SK-N-MC (cell line): ENCODE measurements around the gene RBP5.

Source experiments
- DNase-seq: peaks from one replicate; pipeline ENCODE4 v3.0.0-alpha.2; 2011; ENCODE audit warnings: low read depth, low spot score
- H3K27ac ChIP-seq: fragments of 200-600 bp; sonication (generic); 2 replicates; pipeline ENCODE4 v1.5.1; 2016; ENCODE audit warnings: mixed run types
- H3K36me3 ChIP-seq: fragments of 200-600 bp; sonication (generic); 2 replicates; pipeline ENCODE4 v1.6.1; 2017; ENCODE audit warnings: antibody characterized with exemption, low read length, mixed read lengths; ENCODE audit not compliant: insufficient read depth
- H3K4me3 ChIP-seq: fragments of 200-600 bp; sonication (generic); 2 replicates; pipeline ENCODE4 v1.5.1; 2016
- H3K9ac ChIP-seq: fragments of 200-600 bp; sonication (generic); 2 replicates; pipeline ENCODE4 v1.8.0; 2017; ENCODE audit warnings: mixed run types, mixed read lengths; ENCODE audit not compliant: insufficient read length
- H3K9me3 ChIP-seq: fragments of 200-600 bp; sonication (generic); 2 replicates; pipeline ENCODE4 v1.6.1; 2017; ENCODE audit warnings: low read depth, mild to moderate bottlenecking, antibody characterized with exemption, low read length, moderate library complexity, mixed read lengths
- EZH2 ChIP-seq: fragments of 200-600 bp; sonication (generic); IDR thresholded peaks from one replicate; pipeline ENCODE4 v1.6.1; 2017; ENCODE audit warnings: antibody characterized with exemption
- FOXP2 ChIP-seq: optimal IDR thresholded peaks from 2 replicates; pipeline ENCODE3; 2011; ENCODE audit warnings: mild to moderate bottlenecking, moderate library complexity; ENCODE audit not compliant: insufficient read depth; ENCODE audit errors: extremely low read length, control extremely low read depth
- POLR2AphosphoS5 ChIP-seq: IDR thresholded peaks from 2 replicates; pipeline ENCODE4 v1.6.1; 2012; ENCODE audit warnings: mild to moderate bottlenecking, low read depth, low read length, borderline replicate concordance

RBP5 gene

DNA sequence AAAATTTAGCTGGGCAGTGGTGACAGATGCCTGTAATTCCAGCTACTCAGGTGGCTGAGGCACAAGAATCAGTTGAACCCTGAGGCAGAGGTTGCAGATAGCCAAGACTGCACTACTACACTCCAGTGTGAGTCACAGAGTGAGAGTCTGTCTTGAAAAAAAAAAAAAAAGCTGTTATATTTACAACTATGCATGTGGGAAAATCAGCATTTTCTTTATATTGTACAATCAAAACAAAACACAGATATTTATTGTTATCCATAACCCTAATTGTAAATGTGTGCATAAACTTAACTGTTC lies 48.9 kb downstream of the RBP5 start:
- H3K36me3 ChIP-seq: no peaks in the 10 kb centered on the region
- H3K27ac ChIP-seq: no peak overlapping the region
- DNase-seq: no peak

GRCh38 chr12:7078163-7078562 lies 50.5 kb downstream of the RBP5 start:
- H3K9ac ChIP-seq: no peak overlapping the region
- H3K27ac ChIP-seq: no peak overlapping the region
- no peak overlapping the region for H3K4me3 ChIP-seq
- H3K9me3 ChIP-seq: no peaks in the 10 kb centered on the region
- DNase-seq: no peak
- H3K36me3 ChIP-seq: no peaks in the 10 kb centered on the region
- no peak for TF ChIP-seq FOXP2
- no peak for TF ChIP-seq POLR2AphosphoS5
- TF ChIP-seq EZH2: no peak

More for the DNA sequence above, 48.9 kb downstream of the RBP5 start:
- H3K4me3 ChIP-seq: no peak overlapping the region
- H3K9ac ChIP-seq: no peak overlapping the region
- no peaks in the 10 kb centered on the region for H3K9me3 ChIP-seq
- no peak for TF ChIP-seq POLR2AphosphoS5
- TF ChIP-seq FOXP2: no peak
- TF ChIP-seq EZH2: no peak

DNA sequence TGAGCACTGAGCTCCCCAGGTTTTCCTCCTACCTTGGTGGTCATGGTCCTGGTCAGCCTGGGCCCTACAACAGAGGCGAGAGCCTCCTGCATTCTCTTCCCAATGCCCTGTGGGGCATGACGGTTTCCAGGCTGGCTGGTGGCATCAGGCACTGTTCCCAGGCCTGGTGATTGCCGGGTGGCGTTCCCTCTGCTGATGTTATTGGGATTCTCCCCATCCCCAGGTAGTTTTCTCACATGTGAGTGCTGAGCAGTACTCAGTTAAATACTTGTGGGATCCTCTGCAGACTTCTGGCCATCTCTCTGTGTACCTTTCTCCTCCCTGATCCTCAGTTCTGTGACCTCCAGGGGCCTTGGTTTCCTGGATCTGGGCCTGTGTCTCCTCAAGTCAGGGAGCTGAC lies 52.2 kb downstream of the RBP5 start:
- H3K27ac ChIP-seq: no peak overlapping the region
- H3K9ac ChIP-seq: no peak overlapping the region

DNA sequence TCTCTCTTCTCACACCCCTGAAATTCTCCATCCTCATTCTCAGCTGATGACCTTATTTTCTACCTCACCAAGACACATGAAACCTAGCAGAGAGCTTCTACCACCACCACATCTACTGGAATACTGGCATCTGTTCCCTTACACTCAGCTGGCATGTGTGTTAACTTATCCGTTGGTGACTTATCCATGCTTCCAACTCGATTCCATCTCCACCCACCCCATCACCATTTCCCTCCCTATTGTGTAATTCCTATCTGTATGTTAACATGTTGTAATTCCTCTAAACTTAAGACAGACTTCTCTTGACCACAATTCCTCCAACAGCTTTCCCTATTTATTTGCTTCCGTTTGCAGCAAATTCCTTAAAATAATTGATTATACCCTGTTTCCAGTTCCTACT lies 52.8 kb downstream of the RBP5 start:
- H3K9me3 ChIP-seq: no peaks in the 10 kb centered on the region

More for the DNA sequence above, 52.2 kb downstream of the RBP5 start:
- no peaks in the 10 kb centered on the region for H3K9me3 ChIP-seq
- H3K36me3 ChIP-seq: no peaks in the 10 kb centered on the region
- no peak overlapping the region for H3K4me3 ChIP-seq
- TF ChIP-seq POLR2AphosphoS5 (no peak), FOXP2 (no peak), EZH2 (no peak)
- DNase-seq: no peak

DNA sequence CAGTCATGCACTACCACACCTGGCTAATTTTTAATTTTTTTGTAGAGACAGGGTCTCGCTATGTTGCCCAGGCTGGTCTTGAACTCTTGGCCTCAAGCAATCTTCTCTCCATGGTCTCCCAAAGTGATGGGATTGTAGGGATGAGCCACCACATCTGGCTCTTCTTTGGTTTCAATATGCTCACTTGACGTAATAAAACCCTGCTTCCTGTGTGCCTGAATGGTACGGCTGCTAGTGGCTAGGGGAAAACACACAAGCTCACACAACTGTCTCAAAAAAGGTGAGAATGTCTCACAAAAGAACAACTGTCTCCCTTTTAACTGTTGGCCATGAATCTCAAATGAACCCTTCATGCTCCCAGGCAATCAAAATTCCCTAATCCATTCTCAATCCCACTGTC lies 53.2 kb downstream of the RBP5 start:
- Histone ChIP-seq H3K9ac (no peak overlapping the region), H3K36me3 (no peaks in the 10 kb centered on the region), H3K9me3 (no peaks in the 10 kb centered on the region), H3K4me3 (no peak overlapping the region), H3K27ac (no peak overlapping the region)
- DNase-seq: no peak
- TF ChIP-seq FOXP2 (no peak), EZH2 (no peak), POLR2AphosphoS5 (no peak)

More for the DNA sequence above, 52.8 kb downstream of the RBP5 start:
- Histone ChIP-seq H3K27ac (no peak overlapping the region), H3K36me3 (no peaks in the 10 kb centered on the region), H3K4me3 (no peak overlapping the region), H3K9ac (no peak overlapping the region)
- TF ChIP-seq EZH2: no peak
- no peak for TF ChIP-seq FOXP2
- TF ChIP-seq POLR2AphosphoS5: no peak
- DNase-seq: no peak

GRCh38 chr12:7073946-7074345 lies 54.7 kb downstream of the RBP5 start:
- no peak overlapping the region for H3K4me3 ChIP-seq
- no peak for TF ChIP-seq FOXP2

More at GRCh38 chr12:7073946-7074345, 54.7 kb downstream of the RBP5 start:
- no peaks in the 10 kb centered on the region for H3K36me3 ChIP-seq
- no peak for DNase-seq
- no peaks in the 10 kb centered on the region for H3K9me3 ChIP-seq
- H3K27ac ChIP-seq: no peak overlapping the region
- H3K9ac ChIP-seq: no peak overlapping the region
